ENCODE results near the gene UQCRC2.
"Not testable (repeated sequence)": the region's sequence is repeated elsewhere in the genome, so short reads cannot be mapped to it uniquely, and the experiment has no call there.

UQCRC2 gene

DNA sequence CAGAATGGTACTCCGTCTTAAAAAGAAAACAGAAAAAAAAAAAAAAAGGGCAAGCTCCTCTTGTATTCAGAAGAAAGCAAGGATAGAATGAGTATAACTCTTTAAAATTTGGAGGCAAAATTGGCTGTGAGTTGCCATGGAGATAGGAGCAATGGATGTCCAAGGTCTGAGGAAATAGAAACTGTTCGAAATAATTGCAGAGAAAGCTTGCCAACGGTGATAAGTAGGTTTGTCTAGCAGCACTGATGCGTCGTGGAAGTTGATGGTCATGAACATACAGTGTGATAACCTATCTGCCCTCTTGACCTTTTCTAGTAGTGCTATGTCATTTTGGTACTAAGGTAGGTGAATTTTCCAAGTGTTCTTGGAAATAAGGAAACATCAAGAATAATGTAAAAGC, 57.7 kb downstream of the UQCRC2 start:
- DNase-seq (ENCODE audit: low spot score) = no peak

DNA sequence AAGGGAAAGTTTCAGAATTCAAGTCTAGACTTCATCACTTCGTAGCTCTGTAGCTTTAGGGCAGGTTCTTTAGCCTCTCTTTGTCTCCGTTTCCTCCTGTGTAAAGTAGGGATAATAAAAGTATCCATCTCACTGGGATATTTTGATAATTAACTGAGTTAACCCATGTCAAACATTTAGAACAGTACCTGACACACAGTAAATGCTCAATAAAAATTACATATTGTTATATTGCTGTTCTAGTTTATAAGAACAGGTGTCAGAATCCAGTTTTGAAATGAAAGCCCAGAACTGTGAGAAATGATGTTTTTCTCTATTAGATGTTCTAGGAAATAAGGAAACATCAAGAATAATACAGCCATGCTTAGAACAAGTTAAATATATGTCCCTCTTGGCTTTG, 59.1 kb downstream of the UQCRC2 start:
- no peak for DNase-seq (ENCODE audit: low spot score)

DNA sequence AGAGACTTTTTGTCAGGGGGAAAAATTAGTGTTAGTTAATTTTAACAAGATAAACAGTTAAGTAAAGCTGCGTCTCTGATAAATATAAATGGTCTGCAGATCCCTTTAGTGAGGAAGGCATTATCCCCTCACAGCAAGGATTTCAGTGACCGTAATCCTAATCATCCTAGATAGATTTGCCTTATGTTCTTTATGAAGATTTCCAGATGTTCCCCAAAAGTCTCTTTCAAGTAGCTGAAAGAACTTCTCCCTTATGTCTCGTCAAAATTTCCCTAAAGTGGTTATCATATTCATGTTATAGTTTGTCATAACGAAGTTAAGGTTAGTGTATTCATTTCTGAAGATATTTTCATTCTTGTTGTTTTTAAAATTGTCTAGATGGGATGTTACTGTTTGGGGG, 60.3 kb downstream of the UQCRC2 start:
- DNase-seq (ENCODE audit: low spot score) = no peak

DNA sequence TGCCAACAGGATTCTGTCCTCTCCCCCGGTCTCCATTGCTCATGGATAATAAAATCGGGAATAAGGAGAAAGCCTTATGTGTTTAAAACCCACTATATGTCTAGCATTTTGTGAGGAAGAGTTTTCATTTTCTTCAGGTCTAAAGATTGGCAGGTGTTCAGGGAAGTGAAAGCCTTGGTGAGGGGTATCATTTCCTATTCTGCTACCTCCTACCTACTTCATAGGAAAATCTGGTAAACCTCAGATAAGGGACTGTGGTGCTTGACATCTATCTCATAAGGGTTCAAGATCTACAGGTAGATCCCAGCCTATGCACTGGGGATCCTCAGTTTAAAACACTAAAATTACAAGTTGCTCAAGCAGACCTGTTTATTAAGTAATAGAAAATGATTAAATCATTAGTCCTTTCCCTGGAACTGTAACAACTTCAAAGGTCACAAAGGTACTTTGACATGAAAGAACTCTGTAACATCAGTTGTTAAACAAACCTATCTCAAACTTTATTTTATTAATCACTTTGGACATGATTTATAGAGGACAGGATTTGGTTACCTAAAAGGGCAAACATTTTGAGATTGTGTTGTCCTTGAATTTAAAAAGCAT, 61.2 kb downstream of the UQCRC2 start:
- no peak for DNase-seq (ENCODE audit: low spot score)

DNA sequence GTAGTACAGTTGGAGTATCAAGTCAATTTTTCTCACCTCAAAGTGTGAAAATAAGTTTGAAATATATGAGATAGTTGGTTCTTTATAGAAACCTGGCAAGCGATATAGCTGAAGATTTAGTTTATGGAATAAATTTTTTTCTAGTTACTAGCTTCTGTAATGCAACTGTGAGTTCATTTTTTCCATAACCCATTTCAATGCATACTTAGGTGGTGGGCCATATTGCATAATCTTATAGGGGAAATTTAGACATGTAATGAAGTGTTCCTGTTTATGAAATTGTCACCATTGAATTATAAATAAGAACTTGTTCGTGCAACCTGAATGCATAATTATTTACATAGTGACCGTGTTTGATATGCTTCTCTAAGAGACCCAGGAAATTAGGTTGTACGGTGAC, 63.8 kb downstream of the UQCRC2 start:
- no peak for DNase-seq (ENCODE audit: low spot score)

DNA sequence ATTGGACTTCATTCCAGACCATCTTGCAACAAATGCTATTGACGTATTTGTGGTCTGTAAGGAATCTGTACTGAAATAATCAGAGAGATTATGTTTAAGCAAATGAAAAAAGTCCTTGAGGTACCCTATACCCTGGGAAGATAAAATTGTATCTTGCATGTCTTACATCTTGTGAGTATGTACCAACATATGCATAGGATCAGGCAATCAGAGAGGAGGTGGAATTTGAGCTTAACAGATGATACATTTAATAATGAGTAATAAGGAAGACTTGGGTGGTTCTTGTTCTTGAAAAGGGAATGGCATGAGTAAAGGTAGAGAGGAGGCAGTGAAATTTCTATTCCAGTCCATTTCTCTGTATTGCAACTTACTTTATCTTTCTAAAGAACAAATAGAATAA, 65.4 kb downstream of the UQCRC2 start:
- no peak for DNase-seq (ENCODE audit: low spot score)

DNA sequence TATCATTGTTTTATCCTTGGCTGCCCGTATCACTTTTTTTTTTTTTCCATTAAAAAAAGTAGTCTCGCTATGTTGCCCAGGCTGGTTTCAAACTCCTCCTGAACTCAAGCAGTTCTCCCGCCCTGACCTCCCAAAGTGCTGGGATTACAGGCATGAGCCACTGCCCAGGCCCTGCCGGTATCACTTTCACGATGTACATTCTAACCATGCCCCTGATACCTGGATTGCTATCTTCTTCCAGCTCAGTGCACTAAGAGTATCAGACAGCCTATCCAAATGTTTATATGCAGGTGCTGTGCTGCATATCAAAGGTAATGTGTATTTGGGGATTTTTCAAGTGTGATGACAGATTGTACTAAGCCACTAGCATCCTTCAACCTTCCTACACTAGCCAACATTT, 69.0 kb downstream of the UQCRC2 start:
- DNase-seq (ENCODE audit: low spot score) = no peak

DNA sequence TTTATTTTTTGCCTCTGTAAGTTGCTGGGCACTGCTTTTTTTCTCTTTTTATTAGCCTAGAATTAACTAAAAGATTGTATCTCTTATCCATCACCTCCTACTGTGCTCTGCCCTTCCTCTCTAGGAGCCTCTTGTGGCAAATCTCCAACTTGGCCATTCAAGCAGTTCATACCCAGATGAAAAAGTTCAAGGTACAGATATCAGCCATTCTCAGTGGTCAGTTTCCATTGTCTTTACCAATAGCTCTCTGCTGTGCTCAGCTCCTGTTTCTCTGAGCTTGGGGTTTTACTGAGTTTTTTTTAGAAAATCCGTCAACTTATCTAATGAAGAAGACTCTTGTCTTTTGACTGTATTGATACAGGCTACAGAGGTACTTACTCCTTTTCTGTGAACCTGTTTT, 70.3 kb downstream of the UQCRC2 start:
- DNase-seq (ENCODE audit: low spot score) = no peak

DNA sequence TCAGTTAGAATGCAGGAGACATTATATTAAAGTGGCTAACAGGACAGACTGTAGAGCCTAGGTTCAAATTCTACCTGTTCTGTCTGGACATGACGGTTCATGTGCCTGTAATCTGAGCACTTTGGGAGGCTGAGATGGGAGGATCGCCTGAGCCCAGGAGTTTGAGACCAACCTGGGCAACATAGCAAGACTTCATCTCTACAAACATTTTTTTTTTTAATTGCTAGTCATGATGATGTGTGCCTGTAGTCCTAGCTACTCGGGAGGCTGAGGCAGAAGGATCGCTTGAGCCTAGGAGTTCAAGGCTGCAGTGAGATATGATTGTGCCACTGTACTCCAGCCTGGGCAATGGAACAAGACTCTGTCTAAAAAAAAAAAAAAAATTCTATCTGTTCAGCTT, 71.6 kb downstream of the UQCRC2 start:
- not testable (repeated sequence) for DNase-seq (ENCODE audit: low spot score)

DNA sequence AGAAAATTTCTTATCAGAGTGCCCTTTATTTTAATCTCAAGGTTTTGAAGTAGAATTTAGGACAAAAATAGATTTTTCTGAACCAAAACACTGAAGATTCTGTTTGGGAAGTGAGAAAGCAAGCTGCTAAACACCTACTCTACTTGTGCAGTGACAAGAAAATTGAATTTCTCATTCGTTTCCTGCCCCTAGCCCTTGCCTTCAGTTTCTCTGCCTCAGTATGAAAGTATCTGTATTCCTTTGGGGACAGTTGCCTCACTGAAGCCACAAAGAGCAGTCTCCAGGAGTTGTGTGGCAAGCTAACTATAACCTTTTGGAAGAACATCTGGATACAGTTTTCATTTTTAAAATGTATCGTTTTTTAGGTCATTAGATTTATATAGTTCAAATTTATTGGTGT, 74.5 kb downstream of the UQCRC2 start:
- no peak for DNase-seq (ENCODE audit: low spot score)

DNA sequence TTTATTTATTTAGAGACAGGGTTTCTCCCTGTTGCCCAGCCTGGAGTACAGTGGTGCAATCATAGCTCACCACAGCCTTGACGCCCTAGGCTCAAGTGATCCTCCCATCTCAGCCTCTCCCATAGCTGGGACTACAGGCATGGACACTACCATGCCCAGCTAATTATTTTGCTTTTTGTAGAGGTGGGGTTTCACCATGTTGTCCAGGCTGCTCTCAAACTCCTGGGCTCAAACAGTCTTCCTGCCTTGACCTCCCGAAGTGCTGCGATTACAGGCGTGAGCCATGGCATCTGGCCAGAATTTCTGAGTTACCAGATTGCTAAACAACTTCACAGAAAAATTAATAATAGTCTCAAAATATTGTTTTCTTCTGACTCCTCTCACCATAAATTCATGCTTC, 76.5 kb downstream of the UQCRC2 start:
- no peak for DNase-seq (ENCODE audit: low spot score)

DNA sequence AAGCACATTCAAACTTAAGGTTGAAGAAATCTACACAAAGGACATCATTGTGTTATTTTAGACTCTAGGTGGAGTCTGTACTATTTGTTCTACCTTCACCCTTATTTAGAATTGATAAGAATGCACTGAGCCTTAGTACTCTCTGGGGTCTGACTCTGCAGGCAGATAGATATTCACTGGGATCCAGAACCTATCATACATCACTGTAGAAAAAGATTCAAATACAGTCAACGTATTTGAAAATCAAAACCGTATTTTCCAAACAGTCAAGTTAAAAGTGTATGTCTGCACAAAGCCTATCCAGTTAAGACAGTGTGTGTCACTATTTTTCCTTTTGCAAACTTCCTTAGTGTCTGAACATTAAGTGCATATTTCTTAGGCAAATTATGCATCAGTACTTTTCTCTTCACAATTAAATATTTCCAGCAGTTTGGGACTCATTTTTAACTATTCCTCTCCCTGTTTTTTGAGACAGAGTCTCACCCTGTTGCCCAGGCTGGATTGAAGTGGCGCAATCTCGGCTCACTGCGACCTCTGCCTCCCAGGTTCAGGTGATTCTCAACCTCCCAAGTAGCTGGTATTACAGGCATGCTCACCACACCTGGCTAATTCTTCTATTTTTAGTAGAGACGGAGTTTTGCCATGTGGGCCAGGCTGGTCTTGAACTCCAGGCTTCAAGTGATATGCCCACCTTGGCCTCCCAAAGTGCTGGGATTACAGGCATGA, 77.1 kb downstream of the UQCRC2 start:
- no peak for DNase-seq (ENCODE audit: low spot score)

DNA sequence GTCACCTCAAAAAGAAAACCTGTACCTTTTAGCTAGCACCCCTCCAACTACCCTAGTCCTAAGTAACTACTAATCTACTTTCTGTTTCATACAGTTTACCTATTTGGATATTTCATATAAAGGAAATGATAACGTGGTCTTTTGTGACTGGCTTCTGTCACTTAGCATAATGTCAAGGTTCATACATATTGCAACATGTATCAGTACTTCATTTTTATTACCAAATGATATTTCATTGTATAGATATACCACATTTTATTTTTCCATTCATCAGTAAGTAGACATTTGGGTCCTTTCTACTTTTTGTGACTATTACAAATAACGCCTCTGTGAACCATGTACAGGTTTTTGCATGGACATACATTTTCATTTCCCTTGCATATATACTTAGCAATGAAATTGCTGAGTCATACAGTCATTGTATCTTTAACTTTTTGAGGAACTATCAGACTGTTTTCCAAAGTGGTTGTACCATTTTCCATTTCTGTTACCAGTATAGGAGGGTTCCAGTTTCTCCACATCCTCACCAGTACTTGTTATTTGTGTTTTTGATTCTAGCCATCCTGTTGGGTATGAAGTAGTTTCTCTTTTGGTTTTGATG, 78.4 kb downstream of the UQCRC2 start:
- no peak for DNase-seq (ENCODE audit: low spot score)
